Measurements from ENCODE around the gene FXYD3.

GRCh38 chr19:35073941-35074340 lies 41.7 kb upstream of the FXYD3 start:
- TF ChIP-seq CTCF (IDR thresholded peaks at IDR 0.05) (no peak), EZH2 (IDR thresholded peaks at IDR 0.05) (no peak), EZH2phosphoT487 (IDR thresholded peaks at IDR 0.05) (no peak)
